Karpas-422 (cell line): ENCODE results near the gene MKLN1. TPM values are rescaled to one million over a fixed set of nuclear protein-coding genes. Genes with fewer than 3 reads are reported as not detected.

Experiments
- DNase-seq: peaks from one replicate; pipeline ENCODE4 v3.0.0-alpha.2; 2015
- H2AFZ ChIP-seq: fragments of 200-600 bp; sonication (generic); 2 replicates; pipeline ENCODE4 v1.6.1; 2014; ENCODE audit warnings: antibody characterized with exemption, low read length, mixed read lengths
- H3K27ac ChIP-seq: fragments of 200-600 bp; sonication (generic); 2 replicates; pipeline ENCODE4 v1.5.1; 2014; ENCODE audit warnings: mild to moderate bottlenecking, low read length, moderate library complexity
- H3K27me3 ChIP-seq: fragments of 200-600 bp; sonication (generic); 2 replicates; pipeline ENCODE4 v1.6.1; 2014; ENCODE audit warnings: low read length, mixed read lengths
- H3K36me3 ChIP-seq: fragments of 200-600 bp; sonication (generic); 2 replicates; pipeline ENCODE4 v1.6.1; 2014; ENCODE audit warnings: low read length, mixed read lengths; ENCODE audit not compliant: insufficient read depth
- H3K4me1 ChIP-seq: fragments of 200-600 bp; sonication (generic); 2 replicates; pipeline ENCODE4 v1.6.1; 2014; ENCODE audit warnings: mild to moderate bottlenecking, low read length, mixed read lengths
- H3K4me2 ChIP-seq: fragments of 200-600 bp; sonication (generic); 2 replicates; pipeline ENCODE4 v1.6.1; 2014; ENCODE audit warnings: low read length, low read depth, mild to moderate bottlenecking; ENCODE audit not compliant: poor library complexity, severe bottlenecking
- H3K4me3 ChIP-seq: fragments of 200-600 bp; sonication (generic); 2 replicates; pipeline ENCODE4 v1.5.1; 2014; ENCODE audit warnings: mild to moderate bottlenecking, antibody characterized with exemption, low read length, mixed read lengths
- H3K79me2 ChIP-seq: fragments of 200-600 bp; sonication (generic); 2 replicates; pipeline ENCODE4 v1.6.1; 2014; ENCODE audit warnings: mild to moderate bottlenecking, low read length, mixed read lengths
- H3K9ac ChIP-seq: fragments of 200-600 bp; sonication (generic); 2 replicates; pipeline ENCODE4 v1.6.0; 2014; ENCODE audit warnings: low read length
- H3K9me2 ChIP-seq: fragments of 200-600 bp; sonication (generic), shearing (Covaris generic); replicated peaks from 2 replicates; pipeline ENCODE4 v1.6.0; 2014; ENCODE audit warnings: mild to moderate bottlenecking, low read length, moderate library complexity; ENCODE audit not compliant: insufficient read depth
- H3K9me3 ChIP-seq: fragments of 300-700, 200-600 bp; sonication (generic); 2 replicates; pipeline ENCODE4 v1.6.1; 2014; ENCODE audit warnings: low read length, mixed read lengths
- H4K20me1 ChIP-seq: fragments of 200-600 bp; sonication (generic); 2 replicates; pipeline ENCODE4 v1.6.1; 2014; ENCODE audit warnings: mild to moderate bottlenecking, antibody characterized with exemption, low read length, low read depth; ENCODE audit not compliant: insufficient read depth
- total RNA-seq: library from RNA; depleted of rRNA; stranded (reverse); fragments of >200 nt; shearing (Covaris generic); gene quantifications from 2 replicates; pipeline ENCODE4 v1.2.3, GENCODE V29; 2014; ENCODE audit warnings: low replicate concordance

MKLN1 gene
- total RNA-seq, 1 experiment from 2014 or later: 70.8 TPM

DNA sequence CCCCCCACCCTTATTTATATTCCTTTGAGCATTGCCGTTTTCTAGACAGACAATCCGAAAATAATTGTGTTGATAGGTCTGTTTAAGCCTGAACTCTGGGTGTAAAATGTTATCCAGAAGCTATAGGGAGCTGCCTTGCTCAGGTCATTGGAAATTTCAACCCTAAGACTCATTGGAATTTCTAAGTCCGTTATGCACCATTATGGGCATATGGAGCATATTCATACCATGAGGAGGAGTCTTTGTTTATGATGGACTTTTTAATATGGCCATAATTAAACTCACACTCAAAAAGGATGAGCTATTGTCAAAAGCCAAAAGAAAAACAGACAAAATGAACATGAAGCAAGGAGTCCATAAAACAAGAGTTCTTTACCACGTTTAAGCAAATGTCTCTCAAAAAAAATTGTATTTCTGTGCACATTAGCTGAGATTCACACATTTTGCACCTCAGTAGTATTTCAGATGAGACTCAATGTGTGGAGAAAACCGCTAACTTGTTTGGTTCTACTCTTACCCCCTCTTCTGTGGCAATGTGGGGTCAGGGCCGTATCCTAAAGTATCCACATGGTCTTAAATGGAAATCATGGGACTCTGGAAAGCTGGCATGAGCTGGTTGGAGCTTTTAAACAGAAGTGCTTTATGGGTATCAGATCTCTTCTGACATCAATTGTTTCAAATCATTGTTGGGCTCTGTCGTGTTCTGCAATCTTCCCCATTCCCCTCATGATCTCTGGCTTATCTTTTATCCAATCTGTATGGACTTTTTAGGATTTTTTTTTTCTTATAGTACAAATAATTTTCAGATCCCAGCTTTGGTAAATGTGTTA, 168.2 kb downstream of the MKLN1 start:
- Histone ChIP-seq H3K36me3 (no peaks in the 10 kb centered on the region; the same call in 1 of the 2 replicates), H3K27ac (no peak overlapping the region), H3K27me3 (no peaks in the 10 kb centered on the region), H3K4me2 (no peak overlapping the region), H4K20me1 (no peaks in the 10 kb centered on the region), H3K4me1 (no peaks in the 10 kb centered on the region), H3K4me3 (no peak overlapping the region), H2AFZ (no peak overlapping the region), H3K9me3 (no peaks in the 10 kb centered on the region), H3K9ac (no peak overlapping the region), H3K9me2 (no peaks in the 10 kb centered on the region), H3K79me2 (no peaks in the 10 kb centered on the region)
- DNase-seq: no peak

DNA sequence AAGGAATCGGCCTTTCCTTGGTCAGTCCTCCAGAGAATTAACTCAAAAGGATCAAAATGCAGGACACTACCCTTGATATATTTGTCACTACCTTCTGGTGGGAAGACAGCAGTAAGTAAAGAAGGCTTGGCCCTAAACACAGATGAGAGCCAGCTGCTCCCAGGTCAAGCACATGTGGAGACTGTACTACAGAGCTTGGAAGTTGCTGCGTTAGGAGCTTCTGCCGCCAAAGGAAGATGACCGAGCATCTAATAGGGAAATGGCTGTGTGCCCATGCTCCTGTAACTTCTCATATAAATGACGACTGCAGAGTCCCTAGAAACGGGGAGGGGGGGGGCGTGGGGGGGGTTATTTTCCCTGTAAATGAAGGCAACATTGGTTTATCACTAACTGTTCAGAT, 169.8 kb downstream of the MKLN1 start:
- H3K9ac ChIP-seq: no peak overlapping the region
- H3K36me3 ChIP-seq: no peaks in the 10 kb centered on the region; the same call in 1 of the 2 replicates
- no peaks in the 10 kb centered on the region for H3K27me3 ChIP-seq
- H3K4me1 ChIP-seq: no peaks in the 10 kb centered on the region
- H3K27ac ChIP-seq: no peak overlapping the region
- H3K4me3 ChIP-seq: no peak overlapping the region
- H4K20me1 ChIP-seq: no peaks in the 10 kb centered on the region
- no peak overlapping the region for H2AFZ ChIP-seq
- no peaks in the 10 kb centered on the region for H3K9me2 ChIP-seq
- no peak overlapping the region for H3K4me2 ChIP-seq
- no peaks in the 10 kb centered on the region for H3K9me3 ChIP-seq
- no peak for DNase-seq
- H3K79me2 ChIP-seq: no peaks in the 10 kb centered on the region

DNA sequence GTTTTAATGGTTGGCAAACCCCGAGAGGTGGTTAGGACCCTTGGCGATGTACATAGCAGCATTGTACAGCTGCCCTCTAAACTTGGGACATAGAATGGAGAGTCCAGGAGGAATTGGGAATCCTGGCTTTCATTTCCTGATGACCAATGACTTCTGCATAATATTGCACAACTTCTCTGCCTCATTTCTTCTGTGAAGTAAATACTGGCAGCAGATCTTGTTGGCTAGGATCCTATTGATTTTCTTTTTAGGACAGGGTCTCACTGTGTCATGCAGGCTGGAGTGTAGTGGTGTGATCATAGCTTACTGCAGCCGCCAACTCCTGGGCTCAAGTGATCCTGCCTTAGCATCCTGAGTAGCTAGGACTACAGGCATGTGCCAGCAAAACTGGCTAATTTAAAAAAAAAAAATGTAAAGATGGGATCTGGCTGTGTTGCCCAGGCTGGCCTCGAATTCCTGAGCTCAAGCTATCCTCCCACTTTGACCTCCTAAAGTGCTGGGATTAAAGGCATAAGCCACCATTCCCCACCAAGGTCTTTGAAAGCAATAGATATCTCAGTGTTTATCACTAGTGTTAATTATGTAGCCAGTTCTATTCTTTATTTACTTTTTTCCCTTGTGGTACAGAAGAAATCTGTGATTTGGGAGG, 170.7 kb downstream of the MKLN1 start:
- Histone ChIP-seq H3K4me1 (no peaks in the 10 kb centered on the region), H4K20me1 (no peaks in the 10 kb centered on the region), H3K4me3 (no peak overlapping the region), H3K27me3 (no peaks in the 10 kb centered on the region), H3K9ac (no peak overlapping the region), H3K27ac (no peak overlapping the region), H3K9me2 (no peaks in the 10 kb centered on the region), H2AFZ (no peak overlapping the region), H3K9me3 (no peaks in the 10 kb centered on the region), H3K36me3 (no peaks in the 10 kb centered on the region; the same call in 1 of the 2 replicates), H3K4me2 (no peak overlapping the region), H3K79me2 (no peaks in the 10 kb centered on the region)
- no peak for DNase-seq

DNA sequence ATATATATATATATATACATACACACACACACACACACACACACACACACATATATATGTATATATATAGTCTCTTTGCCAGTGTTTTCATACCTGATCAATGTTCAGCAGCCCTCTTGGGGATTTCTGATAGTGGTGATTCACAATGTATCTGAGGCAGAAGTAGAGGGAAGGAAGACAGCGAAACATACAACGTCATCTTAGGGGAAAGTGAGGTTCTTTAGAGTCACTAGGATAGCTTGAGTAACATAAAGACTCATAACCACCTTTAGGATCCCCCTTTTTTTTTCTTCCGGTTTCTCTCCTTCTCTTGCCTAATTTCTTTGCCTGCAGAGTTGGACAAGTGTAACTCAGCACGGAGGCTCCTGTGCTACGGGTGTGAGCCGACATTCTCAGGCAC, 172.1 kb downstream of the MKLN1 start:
- no peaks in the 10 kb centered on the region for H3K4me1 ChIP-seq

DNA sequence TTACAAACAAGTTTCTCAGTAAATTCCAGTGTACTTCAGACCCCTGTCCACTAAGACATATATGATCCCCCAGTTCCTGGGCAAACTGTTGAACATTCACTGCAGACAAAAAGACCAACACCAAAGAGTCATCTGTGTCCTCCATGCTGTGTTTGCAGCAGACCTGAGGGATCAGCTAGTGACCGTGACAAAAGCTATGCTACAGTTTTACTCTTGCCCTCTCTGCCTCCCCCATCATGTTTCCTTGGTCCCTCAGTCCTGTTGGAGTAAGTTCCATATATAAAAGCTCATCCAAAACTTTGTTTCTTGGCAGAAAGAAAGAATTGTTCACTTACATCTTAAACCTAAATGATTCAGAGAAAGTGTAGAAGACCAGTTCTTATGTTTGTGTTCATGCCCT, 172.7 kb downstream of the MKLN1 start:
- Histone ChIP-seq H3K79me2 (no peaks in the 10 kb centered on the region), H3K27me3 (no peaks in the 10 kb centered on the region), H2AFZ (no peak overlapping the region), H4K20me1 (no peaks in the 10 kb centered on the region), H3K4me3 (no peak overlapping the region), H3K27ac (no peak overlapping the region), H3K36me3 (no peaks in the 10 kb centered on the region; the same call in 1 of the 2 replicates), H3K9me2 (no peaks in the 10 kb centered on the region), H3K4me2 (no peak overlapping the region), H3K9ac (no peak overlapping the region), H3K9me3 (no peaks in the 10 kb centered on the region), H3K4me1 (no peaks in the 10 kb centered on the region)
- DNase-seq: no peak

More for the DNA sequence above, 172.1 kb downstream of the MKLN1 start:
- Histone ChIP-seq H3K9me3 (no peaks in the 10 kb centered on the region), H3K27me3 (no peaks in the 10 kb centered on the region), H3K9me2 (no peaks in the 10 kb centered on the region), H4K20me1 (no peaks in the 10 kb centered on the region), H3K4me3 (no peak overlapping the region), H3K9ac (no peak overlapping the region), H3K27ac (no peak overlapping the region), H3K36me3 (no peaks in the 10 kb centered on the region; the same call in 1 of the 2 replicates), H3K79me2 (no peaks in the 10 kb centered on the region), H2AFZ (no peak overlapping the region), H3K4me2 (no peak overlapping the region)
- no peak for DNase-seq

DNA sequence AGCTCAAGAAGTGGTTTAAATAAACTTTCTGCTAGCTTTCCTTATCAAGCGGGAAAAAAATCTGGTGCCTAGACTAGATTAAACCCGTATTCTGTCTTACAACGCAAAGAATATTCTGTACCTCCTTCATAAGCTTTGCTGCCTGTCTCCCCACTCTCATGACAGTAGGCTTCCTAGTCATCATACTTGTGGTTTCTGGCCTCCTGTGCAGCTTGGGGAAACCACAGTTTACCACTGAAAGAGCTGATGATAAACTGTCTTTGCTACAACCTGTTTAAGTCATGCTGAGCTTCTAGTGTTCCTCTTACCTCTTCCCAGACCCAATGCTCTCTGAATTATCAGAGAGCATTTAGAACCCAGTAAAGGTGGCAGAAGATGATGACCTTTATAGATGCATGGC, 173.7 kb downstream of the MKLN1 start:
- no peak overlapping the region for H3K9ac ChIP-seq
- H3K9me2 ChIP-seq: no peaks in the 10 kb centered on the region
- H3K9me3 ChIP-seq: no peaks in the 10 kb centered on the region
- no peak overlapping the region for H3K4me3 ChIP-seq
- H3K36me3 ChIP-seq: no peaks in the 10 kb centered on the region
- H4K20me1 ChIP-seq: no peaks in the 10 kb centered on the region
- H3K79me2 ChIP-seq: no peaks in the 10 kb centered on the region
- no peaks in the 10 kb centered on the region for H3K27me3 ChIP-seq
- no peak overlapping the region for H3K4me2 ChIP-seq
- H3K4me1 ChIP-seq: no peaks in the 10 kb centered on the region
- no peak overlapping the region for H3K27ac ChIP-seq
- no peak overlapping the region for H2AFZ ChIP-seq
- no peak for DNase-seq

DNA sequence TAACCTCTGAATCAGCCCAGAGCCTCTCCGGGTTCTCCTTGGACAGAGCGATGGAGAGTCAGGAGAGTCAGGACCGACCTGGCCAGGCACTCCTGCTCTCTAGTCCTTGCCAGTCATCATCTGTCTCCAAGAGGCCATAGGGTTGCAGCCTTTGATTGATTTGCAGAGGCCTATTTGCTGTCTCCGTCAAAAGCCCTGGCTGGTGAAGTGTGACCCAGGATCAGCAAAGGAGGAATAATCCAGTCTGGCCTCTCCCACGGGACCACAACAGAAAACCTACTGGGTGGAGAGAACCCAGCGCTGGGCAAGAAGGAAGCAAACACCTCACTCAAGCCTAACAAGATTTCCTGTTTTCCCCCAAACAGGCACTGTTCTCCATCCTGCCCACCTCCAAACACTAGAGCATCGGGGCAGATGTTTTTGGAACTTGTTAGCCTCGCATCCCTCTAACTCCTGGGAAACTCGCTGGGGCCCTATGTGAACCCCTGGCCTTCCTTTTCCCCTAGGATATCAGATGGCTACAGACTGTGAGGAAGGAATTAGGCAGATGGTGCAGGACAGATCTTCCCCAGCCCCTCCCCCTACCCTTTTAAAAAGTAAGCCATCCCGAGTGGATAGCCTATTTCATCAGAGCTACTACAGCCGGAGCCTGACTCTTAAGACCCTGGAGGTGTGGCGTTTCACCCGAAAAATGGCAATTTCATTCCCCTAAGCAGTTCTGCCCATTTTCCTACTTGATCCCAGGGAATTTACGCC, 174.4 kb downstream of the MKLN1 start:
- Histone ChIP-seq H3K4me1 (no peaks in the 10 kb centered on the region), H3K79me2 (no peaks in the 10 kb centered on the region), H3K27ac (no peak overlapping the region), H3K4me2 (no peak overlapping the region), H4K20me1 (peaks cover 3% of the 10 kb centered on the region; the same call in 1 of the 2 replicates), H2AFZ (no peak overlapping the region), H3K9me2 (no peaks in the 10 kb centered on the region), H3K4me3 (no peak overlapping the region), H3K27me3 (no peaks in the 10 kb centered on the region), H3K9ac (no peak overlapping the region), H3K36me3 (no peaks in the 10 kb centered on the region), H3K9me3 (no peaks in the 10 kb centered on the region)
- no peak for DNase-seq
